WTC11 (cell line): ENCODE results near the gene NUSAP1. TPM values are rescaled to one million over a fixed set of nuclear protein-coding genes. Genes with fewer than 3 reads are reported as not detected.

Source experiments
- ATAC-seq: fragments of 200-7000 bp; cut with Tn5 transposase; 2 replicates; pipeline ENCODE4 v1.10.0; 2021; ENCODE audit warnings: mild to moderate bottlenecking, moderate library complexity
- CTCF ChIA-PET: fragments of 300-600 bp; sonication (Branson Sonifier 250); formaldehyde crosslinking; loops from one replicate; lab custom pipeline; 2021; ENCODE audit warnings: antibody characterized with exemption; lab: Charles Lee
- POLR2A ChIA-PET: fragments of 350-600 bp; sonication (Branson Sonifier 250); formaldehyde crosslinking; loops from one replicate; lab custom pipeline; 2021; ENCODE audit warnings: antibody characterized with exemption; lab: Charles Lee
- DNase-seq: peaks from one replicate; pipeline ENCODE4 v3.0.0; 2021; ENCODE audit warnings: low spot score
- H3K27ac Mint-ChIP-seq: 2 replicates; pipeline ENCODE4 v1.8.0; 2021; ENCODE audit warnings: mixed read lengths
- H3K27me3 Mint-ChIP-seq: 2 replicates; pipeline ENCODE4 v1.8.0; 2021; ENCODE audit warnings: low read depth, mild to moderate bottlenecking, moderate library complexity, mixed read lengths
- H3K36me3 Mint-ChIP-seq: 2 replicates; pipeline ENCODE4 v1.8.0; 2021; ENCODE audit warnings: mixed read lengths
- H3K4me1 Mint-ChIP-seq: 2 replicates; pipeline ENCODE4 v1.8.0; 2022; ENCODE audit warnings: mixed read lengths
- H3K4me3 Mint-ChIP-seq: 2 replicates; pipeline ENCODE4 v1.8.0; 2021; ENCODE audit warnings: mild to moderate bottlenecking, moderate library complexity, mixed read lengths
- H3K9me3 Mint-ChIP-seq: 2 replicates; pipeline ENCODE4 v1.8.0; 2021; ENCODE audit warnings: mixed read lengths
- ELF4 ChIP-seq: sonication (generic); formaldehyde crosslinking; IDR thresholded peaks from 2 replicates; pipeline ENCODE4 v1.8.1; 2022; ENCODE audit warnings: low read depth, mild to moderate bottlenecking, moderate library complexity, missing genetic modification reagents
- FOXK1 ChIP-seq: sonication (generic); formaldehyde crosslinking; IDR thresholded peaks from 2 replicates; pipeline ENCODE4 v1.8.0; 2022; ENCODE audit warnings: mild to moderate bottlenecking, moderate library complexity, missing genetic modification reagents
- GABPB1 ChIP-seq: sonication (generic); formaldehyde crosslinking; IDR thresholded peaks from 2 replicates; pipeline ENCODE4 v1.8.1; 2023; ENCODE audit warnings: mild to moderate bottlenecking, missing genetic modification reagents
- IRF2 ChIP-seq: sonication (generic); formaldehyde crosslinking; IDR thresholded peaks from 2 replicates; pipeline ENCODE4 v1.8.0; 2022; ENCODE audit warnings: low read depth, missing genetic modification reagents, borderline replicate concordance
- NFE2L1 ChIP-seq: sonication (generic); formaldehyde crosslinking; IDR thresholded peaks from 2 replicates; pipeline ENCODE4 v1.8.1; 2023; ENCODE audit warnings: missing genetic modification reagents
- NFYB ChIP-seq: sonication (generic); formaldehyde crosslinking; conservative IDR thresholded peaks from 2 replicates; pipeline ENCODE4 v1.8.0; 2022; ENCODE audit warnings: low read depth, missing genetic modification reagents
- NR1H2 ChIP-seq: sonication (generic); formaldehyde crosslinking; IDR thresholded peaks from 2 replicates; pipeline ENCODE4 v1.9.0; 2021; ENCODE audit warnings: mild to moderate bottlenecking, moderate library complexity, missing genetic modification reagents
- SMAD4 ChIP-seq: sonication (generic); formaldehyde crosslinking; IDR thresholded peaks from 2 replicates; pipeline ENCODE4 v1.8.0; 2022; ENCODE audit warnings: mild to moderate bottlenecking, missing genetic modification reagents
- SP1 ChIP-seq: sonication (generic); formaldehyde crosslinking; conservative IDR thresholded peaks from 2 replicates; pipeline ENCODE4 v1.8.1; 2022; ENCODE audit warnings: missing genetic modification reagents
- ZNF671 ChIP-seq: fragments of 250-450 bp; sonication (Bioruptor Pico); IDR thresholded peaks from 2 replicates; pipeline ENCODE4 v1.8.0; 2021; ENCODE audit warnings: mild to moderate bottlenecking
- total RNA-seq: library from RNA; stranded (reverse); gene quantifications from 3 replicates; pipeline ENCODE4 v1.2.3, GENCODE V29; 2021
- TF ChIP-seq, protein P1 (sequence below): sonication (generic); formaldehyde crosslinking; IDR thresholded peaks from 2 replicates; pipeline ENCODE4 v1.8.1; 2022; ENCODE audit warnings: mild to moderate bottlenecking, missing genetic modification reagents, moderate library complexity, borderline replicate concordance
- TF ChIP-seq, protein P2 (sequence below): sonication (generic); formaldehyde crosslinking; IDR thresholded peaks from 2 replicates; pipeline ENCODE4 v1.8.0; 2022; ENCODE audit warnings: mild to moderate bottlenecking, missing genetic modification reagents
- TF ChIP-seq, protein P3 (sequence below): fragments of 250-450 bp; sonication (Bioruptor Pico); IDR thresholded peaks from 2 replicates; pipeline ENCODE4 v1.9.0; 2021; ENCODE audit warnings: mild to moderate bottlenecking
- TF ChIP-seq, protein P4 (sequence below): fragments of 250-450 bp; sonication (Bioruptor Pico); IDR thresholded peaks from 2 replicates; pipeline ENCODE4 v2.1.2; 2022; ENCODE audit warnings: mild to moderate bottlenecking, moderate library complexity
- TF ChIP-seq, protein P5 (sequence below): sonication (generic); formaldehyde crosslinking; IDR thresholded peaks from 2 replicates; pipeline ENCODE4 v1.8.1; 2023; ENCODE audit warnings: mild to moderate bottlenecking, missing genetic modification reagents
- TF ChIP-seq, protein P6 (sequence below): sonication (generic); formaldehyde crosslinking; IDR thresholded peaks from 2 replicates; pipeline ENCODE4 v1.8.1; 2023; ENCODE audit warnings: mild to moderate bottlenecking, missing genetic modification reagents
- TF ChIP-seq, protein P7 (sequence below): sonication (generic); formaldehyde crosslinking; IDR thresholded peaks from 2 replicates; pipeline ENCODE4 v1.8.0; 2023; ENCODE audit warnings: missing genetic modification reagents, mild to moderate bottlenecking, borderline replicate concordance

The NUSAP1 gene
- total RNA-seq, 1 experiment from 2014 or later, result 135 TPM

DNA sequence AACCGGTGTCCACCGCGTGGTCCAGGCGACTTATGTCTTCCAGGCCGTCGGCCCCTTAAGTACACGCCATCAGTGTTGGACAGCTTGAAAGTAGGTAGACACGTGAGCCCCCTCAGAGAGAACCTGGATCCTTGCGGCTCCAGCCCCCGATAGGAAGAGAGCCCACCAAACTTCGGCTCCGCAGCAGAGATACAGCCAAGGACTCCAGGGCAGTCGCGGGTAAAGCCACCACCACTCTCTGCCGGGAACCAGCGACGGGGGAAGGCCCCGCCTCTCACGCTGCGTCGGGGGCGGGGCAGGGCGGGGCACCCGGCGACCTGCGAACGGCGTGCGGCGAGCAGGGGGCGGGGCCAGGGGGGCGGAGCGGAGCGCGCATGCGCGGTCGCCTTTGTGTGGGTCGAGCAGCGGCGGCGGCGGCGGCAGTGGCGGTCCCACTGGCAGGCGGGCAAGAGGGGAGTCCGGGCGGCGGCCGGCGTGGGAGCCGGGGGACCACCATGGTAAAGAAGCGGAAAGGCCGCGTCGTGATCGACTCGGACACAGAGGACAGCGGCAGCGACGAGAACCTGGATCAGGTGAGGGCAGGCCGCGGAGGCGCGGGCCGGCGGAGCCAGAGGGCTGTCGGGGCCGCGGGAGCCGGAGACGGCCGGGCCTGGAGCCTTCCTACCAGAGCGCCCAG is 84.2 kb downstream of the NUSAP1 start, which contains the start of gene RTF1 (continued):
- TF ChIP-seq, protein P1, sequence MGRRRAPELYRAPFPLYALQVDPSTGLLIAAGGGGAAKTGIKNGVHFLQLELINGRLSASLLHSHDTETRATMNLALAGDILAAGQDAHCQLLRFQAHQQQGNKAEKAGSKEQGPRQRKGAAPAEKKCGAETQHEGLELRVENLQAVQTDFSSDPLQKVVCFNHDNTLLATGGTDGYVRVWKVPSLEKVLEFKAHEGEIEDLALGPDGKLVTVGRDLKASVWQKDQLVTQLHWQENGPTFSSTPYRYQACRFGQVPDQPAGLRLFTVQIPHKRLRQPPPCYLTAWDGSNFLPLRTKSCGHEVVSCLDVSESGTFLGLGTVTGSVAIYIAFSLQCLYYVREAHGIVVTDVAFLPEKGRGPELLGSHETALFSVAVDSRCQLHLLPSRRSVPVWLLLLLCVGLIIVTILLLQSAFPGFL (CRISPR knock-in tag), result 0 out of 2 replicates have a peak, but pooled peaks have one; percentile 15
- TF ChIP-seq, protein P2, sequence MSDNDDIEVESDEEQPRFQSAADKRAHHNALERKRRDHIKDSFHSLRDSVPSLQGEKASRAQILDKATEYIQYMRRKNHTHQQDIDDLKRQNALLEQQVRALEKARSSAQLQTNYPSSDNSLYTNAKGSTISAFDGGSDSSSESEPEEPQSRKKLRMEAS (CRISPR knock-in tag), result peak; percentile 86
- TF ChIP-seq ZNF671 (CRISPR knock-in tag), result no peak
- no peak for TF ChIP-seq IRF2 (CRISPR knock-in tag)
- no peak for TF ChIP-seq SMAD4 (CRISPR knock-in tag)
- TF ChIP-seq NFE2L1 (CRISPR knock-in tag), result no peak; the same call in 1 of the 2 replicates
- no peak for TF ChIP-seq NFYB (CRISPR knock-in tag)
- TF ChIP-seq GABPB1 (CRISPR knock-in tag), result 0 out of 2 replicates have a peak, but pooled peaks have one; percentile 31
- TF ChIP-seq, protein P3, sequence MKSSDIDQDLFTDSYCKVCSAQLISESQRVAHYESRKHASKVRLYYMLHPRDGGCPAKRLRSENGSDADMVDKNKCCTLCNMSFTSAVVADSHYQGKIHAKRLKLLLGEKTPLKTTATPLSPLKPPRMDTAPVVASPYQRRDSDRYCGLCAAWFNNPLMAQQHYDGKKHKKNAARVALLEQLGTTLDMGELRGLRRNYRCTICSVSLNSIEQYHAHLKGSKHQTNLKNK (CRISPR knock-in tag), result no peak
- TF ChIP-seq, protein P4, sequence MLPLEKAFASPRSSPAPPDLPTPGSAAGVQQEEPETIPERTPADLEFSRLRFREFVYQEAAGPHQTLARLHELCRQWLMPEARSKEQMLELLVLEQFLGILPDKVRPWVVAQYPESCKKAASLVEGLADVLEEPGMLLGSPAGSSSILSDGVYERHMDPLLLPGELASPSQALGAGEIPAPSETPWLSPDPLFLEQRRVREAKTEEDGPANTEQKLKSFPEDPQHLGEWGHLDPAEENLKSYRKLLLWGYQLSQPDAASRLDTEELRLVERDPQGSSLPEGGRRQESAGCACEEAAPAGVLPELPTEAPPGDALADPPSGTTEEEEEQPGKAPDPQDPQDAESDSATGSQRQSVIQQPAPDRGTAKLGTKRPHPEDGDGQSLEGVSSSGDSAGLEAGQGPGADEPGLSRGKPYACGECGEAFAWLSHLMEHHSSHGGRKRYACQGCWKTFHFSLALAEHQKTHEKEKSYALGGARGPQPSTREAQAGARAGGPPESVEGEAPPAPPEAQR (CRISPR knock-in tag), result no peak
- TF ChIP-seq SP1, result peak; percentile 87
- no peak for TF ChIP-seq ELF4 (CRISPR knock-in tag)
- TF ChIP-seq, protein P5, sequence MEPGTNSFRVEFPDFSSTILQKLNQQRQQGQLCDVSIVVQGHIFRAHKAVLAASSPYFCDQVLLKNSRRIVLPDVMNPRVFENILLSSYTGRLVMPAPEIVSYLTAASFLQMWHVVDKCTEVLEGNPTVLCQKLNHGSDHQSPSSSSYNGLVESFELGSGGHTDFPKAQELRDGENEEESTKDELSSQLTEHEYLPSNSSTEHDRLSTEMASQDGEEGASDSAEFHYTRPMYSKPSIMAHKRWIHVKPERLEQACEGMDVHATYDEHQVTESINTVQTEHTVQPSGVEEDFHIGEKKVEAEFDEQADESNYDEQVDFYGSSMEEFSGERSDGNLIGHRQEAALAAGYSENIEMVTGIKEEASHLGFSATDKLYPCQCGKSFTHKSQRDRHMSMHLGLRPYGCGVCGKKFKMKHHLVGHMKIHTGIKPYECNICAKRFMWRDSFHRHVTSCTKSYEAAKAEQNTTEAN (CRISPR knock-in tag), result no peak
- no peak; the same call in 1 of the 2 replicates for TF ChIP-seq FOXK1 (CRISPR knock-in tag)
- no peak for TF ChIP-seq NR1H2 (CRISPR knock-in tag)
- TF ChIP-seq, all 79 proteins: peak for 17

DNA sequence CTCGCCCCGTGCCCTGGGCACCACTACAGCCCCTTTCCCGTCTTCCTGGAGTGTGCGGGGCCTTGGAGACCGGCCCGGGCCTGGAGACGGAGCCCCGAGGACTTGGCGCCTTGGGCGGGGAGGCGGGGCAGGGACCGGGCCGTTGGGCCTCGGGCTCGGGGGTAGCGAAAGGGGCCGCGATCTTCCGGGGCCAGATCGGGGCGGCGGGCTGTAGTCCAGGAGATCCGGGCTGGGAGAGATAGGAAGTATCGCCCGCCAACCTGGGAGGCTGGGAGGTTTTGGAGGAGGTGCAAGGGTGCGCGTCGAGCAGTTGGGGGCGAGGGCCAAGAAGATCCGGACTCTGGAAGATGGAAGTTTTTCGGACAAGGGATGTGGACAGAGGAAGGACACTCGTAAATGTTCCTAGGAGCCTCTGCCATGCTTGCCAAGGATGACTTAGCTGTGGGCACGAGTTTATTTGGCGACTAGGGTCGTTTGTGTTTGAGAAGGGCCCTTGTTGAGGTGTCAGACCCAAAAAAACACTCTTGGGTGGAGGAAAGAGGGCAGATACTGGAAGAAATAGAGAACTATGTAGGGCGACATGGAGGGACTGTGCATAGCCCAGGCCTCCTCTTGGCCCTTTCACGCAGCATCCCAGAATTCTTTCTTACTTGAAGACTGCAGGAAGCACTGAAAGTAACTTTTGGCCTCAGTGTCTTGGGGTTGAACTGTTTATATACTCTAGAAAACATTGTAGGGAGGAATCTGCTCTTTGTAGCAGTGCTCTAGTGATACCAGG is 84.9 kb downstream of the NUSAP1 start:
- Mint-ChIP-seq H3K4me3 (peak overlapping the region; percentile 93), H3K4me1 (peaks cover 26% of the 10 kb centered on the region), H3K27ac (peak overlapping the region; percentile 72; the same call in 1 of the 2 replicates), H3K9me3 (no peaks in the 10 kb centered on the region), H3K36me3 (no peaks in the 10 kb centered on the region), H3K27me3 (no peaks in the 10 kb centered on the region; the same call in 1 of the 2 replicates)
- TF ChIP-seq, protein P6, sequence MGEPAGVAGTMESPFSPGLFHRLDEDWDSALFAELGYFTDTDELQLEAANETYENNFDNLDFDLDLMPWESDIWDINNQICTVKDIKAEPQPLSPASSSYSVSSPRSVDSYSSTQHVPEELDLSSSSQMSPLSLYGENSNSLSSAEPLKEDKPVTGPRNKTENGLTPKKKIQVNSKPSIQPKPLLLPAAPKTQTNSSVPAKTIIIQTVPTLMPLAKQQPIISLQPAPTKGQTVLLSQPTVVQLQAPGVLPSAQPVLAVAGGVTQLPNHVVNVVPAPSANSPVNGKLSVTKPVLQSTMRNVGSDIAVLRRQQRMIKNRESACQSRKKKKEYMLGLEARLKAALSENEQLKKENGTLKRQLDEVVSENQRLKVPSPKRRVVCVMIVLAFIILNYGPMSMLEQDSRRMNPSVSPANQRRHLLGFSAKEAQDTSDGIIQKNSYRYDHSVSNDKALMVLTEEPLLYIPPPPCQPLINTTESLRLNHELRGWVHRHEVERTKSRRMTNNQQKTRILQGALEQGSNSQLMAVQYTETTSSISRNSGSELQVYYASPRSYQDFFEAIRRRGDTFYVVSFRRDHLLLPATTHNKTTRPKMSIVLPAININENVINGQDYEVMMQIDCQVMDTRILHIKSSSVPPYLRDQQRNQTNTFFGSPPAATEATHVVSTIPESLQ (CRISPR knock-in tag), result no peak
- TF ChIP-seq, protein P1 (CRISPR knock-in tag), result 0 out of 2 replicates have a peak, but pooled peaks have one; percentile 4
- TF ChIP-seq, protein P7, sequence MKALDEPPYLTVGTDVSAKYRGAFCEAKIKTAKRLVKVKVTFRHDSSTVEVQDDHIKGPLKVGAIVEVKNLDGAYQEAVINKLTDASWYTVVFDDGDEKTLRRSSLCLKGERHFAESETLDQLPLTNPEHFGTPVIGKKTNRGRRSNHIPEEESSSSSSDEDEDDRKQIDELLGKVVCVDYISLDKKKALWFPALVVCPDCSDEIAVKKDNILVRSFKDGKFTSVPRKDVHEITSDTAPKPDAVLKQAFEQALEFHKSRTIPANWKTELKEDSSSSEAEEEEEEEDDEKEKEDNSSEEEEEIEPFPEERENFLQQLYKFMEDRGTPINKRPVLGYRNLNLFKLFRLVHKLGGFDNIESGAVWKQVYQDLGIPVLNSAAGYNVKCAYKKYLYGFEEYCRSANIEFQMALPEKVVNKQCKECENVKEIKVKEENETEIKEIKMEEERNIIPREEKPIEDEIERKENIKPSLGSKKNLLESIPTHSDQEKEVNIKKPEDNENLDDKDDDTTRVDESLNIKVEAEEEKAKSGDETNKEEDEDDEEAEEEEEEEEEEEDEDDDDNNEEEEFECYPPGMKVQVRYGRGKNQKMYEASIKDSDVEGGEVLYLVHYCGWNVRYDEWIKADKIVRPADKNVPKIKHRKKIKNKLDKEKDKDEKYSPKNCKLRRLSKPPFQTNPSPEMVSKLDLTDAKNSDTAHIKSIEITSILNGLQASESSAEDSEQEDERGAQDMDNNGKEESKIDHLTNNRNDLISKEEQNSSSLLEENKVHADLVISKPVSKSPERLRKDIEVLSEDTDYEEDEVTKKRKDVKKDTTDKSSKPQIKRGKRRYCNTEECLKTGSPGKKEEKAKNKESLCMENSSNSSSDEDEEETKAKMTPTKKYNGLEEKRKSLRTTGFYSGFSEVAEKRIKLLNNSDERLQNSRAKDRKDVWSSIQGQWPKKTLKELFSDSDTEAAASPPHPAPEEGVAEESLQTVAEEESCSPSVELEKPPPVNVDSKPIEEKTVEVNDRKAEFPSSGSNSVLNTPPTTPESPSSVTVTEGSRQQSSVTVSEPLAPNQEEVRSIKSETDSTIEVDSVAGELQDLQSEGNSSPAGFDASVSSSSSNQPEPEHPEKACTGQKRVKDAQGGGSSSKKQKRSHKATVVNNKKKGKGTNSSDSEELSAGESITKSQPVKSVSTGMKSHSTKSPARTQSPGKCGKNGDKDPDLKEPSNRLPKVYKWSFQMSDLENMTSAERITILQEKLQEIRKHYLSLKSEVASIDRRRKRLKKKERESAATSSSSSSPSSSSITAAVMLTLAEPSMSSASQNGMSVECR (CRISPR knock-in tag), result peak; percentile 15; the same call in 1 of the 2 replicates
- POLR2A ChIA-PET, result no interaction called here
- CTCF ChIA-PET, result interaction anchor here (0.7 kb wide), 1 partner anchor 47 kb away, joined by 3 read pairs; no protein-coding TSS in a partner anchor
- DNase-seq (no peak), ATAC-seq (peak; percentile 28)
